KOPT-K1 (cell line): ENCODE data around the gene PARVG.

Experiments used
- H3K27ac ChIP-seq: fragments of 200-600 bp; sonication (generic); 2 replicates; pipeline ENCODE4 v1.5.1; 2016; ENCODE audit warnings: antibody characterized with exemption, mild to moderate bottlenecking, low read depth, low read length; ENCODE audit not compliant: poor library complexity, severe bottlenecking
- H3K36me3 ChIP-seq: fragments of 200-600 bp; sonication (generic); 2 replicates; pipeline ENCODE4 v1.5.1; 2017; ENCODE audit warnings: antibody characterized with exemption, mild to moderate bottlenecking, low read length, moderate library complexity; ENCODE audit not compliant: insufficient read depth
- H3K9me3 ChIP-seq: fragments of 200-600 bp; sonication (generic); 2 replicates; pipeline ENCODE4 v1.5.1; 2017; ENCODE audit warnings: antibody characterized with exemption, low read length, mild to moderate bottlenecking; ENCODE audit not compliant: insufficient read depth, poor library complexity, severe bottlenecking

The PARVG gene

GRCh38 chr22:44205516-44206329, 25.0 kb downstream of the PARVG start:
- Histone ChIP-seq H3K9me3 (peaks cover 12% of the 10 kb centered on the region), H3K27ac (no peak overlapping the region), H3K36me3 (no peaks in the 10 kb centered on the region; the same call in 1 of the 2 replicates)

- Histone ChIP-seq H3K9me3 (peaks cover 12% of the 10 kb centered on the region), H3K36me3 (no peaks in the 10 kb centered on the region; the same call in 1 of the 2 replicates), H3K27ac (no peak overlapping the region)
These were observed 25.6 kb downstream of the PARVG start for GRCh38 chr22:44206330-44206645.

GRCh38 chr22:44206696-44207095, 26.0 kb downstream of the PARVG start:
- H3K9me3 ChIP-seq = peaks cover 12% of the 10 kb centered on the region
- no peaks in the 10 kb centered on the region; the same call in 1 of the 2 replicates for H3K36me3 ChIP-seq

GRCh38 chr22:44207173-44207980, 26.7 kb downstream of the PARVG start:
- Histone ChIP-seq H3K9me3 (peaks cover 12% of the 10 kb centered on the region), H3K27ac (no peak overlapping the region), H3K36me3 (no peaks in the 10 kb centered on the region; the same call in 1 of the 2 replicates)

More at GRCh38 chr22:44206696-44207095, 26.0 kb downstream of the PARVG start:
- H3K27ac ChIP-seq = no peak overlapping the region

GRCh38 chr22:44207981-44208317, 27.2 kb downstream of the PARVG start:
- Histone ChIP-seq H3K9me3 (peaks cover 12% of the 10 kb centered on the region), H3K27ac (no peak overlapping the region), H3K36me3 (no peaks in the 10 kb centered on the region; the same call in 1 of the 2 replicates)

- peaks cover 12% of the 10 kb centered on the region for H3K9me3 ChIP-seq
- H3K36me3 ChIP-seq = no peaks in the 10 kb centered on the region; the same call in 1 of the 2 replicates
- no peak overlapping the region for H3K27ac ChIP-seq
These were observed 28.6 kb downstream of the PARVG start for GRCh38 chr22:44209343-44209742.

GRCh38 chr22:44210722-44211121, 30.0 kb downstream of the PARVG start:
- Histone ChIP-seq H3K36me3 (no peaks in the 10 kb centered on the region; the same call in 1 of the 2 replicates), H3K9me3 (peaks cover 18% of the 10 kb centered on the region), H3K27ac (no peak overlapping the region)

- H3K9me3 ChIP-seq = peaks cover 18% of the 10 kb centered on the region
- H3K36me3 ChIP-seq = no peaks in the 10 kb centered on the region; the same call in 1 of the 2 replicates
- no peak overlapping the region for H3K27ac ChIP-seq
These were observed 30.7 kb downstream of the PARVG start for GRCh38 chr22:44211256-44211945.

GRCh38 chr22:44211946-44212930, 31.5 kb downstream of the PARVG start:
- Histone ChIP-seq H3K9me3 (peaks cover 18% of the 10 kb centered on the region), H3K27ac (no peak overlapping the region), H3K36me3 (no peaks in the 10 kb centered on the region)

GRCh38 chr22:44212936-44213335, 32.2 kb downstream of the PARVG start:
- H3K36me3 ChIP-seq = no peaks in the 10 kb centered on the region
- no peak overlapping the region for H3K27ac ChIP-seq
- H3K9me3 ChIP-seq = peaks cover 18% of the 10 kb centered on the region

- Histone ChIP-seq H3K36me3 (no peaks in the 10 kb centered on the region), H3K9me3 (peaks cover 18% of the 10 kb centered on the region), H3K27ac (no peak overlapping the region)
These were observed 32.8 kb downstream of the PARVG start for GRCh38 chr22:44213489-44214043.

GRCh38 chr22:44214187-44214586, 33.5 kb downstream of the PARVG start:
- peaks cover 15% of the 10 kb centered on the region for H3K9me3 ChIP-seq
- no peaks in the 10 kb centered on the region for H3K36me3 ChIP-seq
- no peak overlapping the region for H3K27ac ChIP-seq

GRCh38 chr22:44214764-44215163, 34.0 kb downstream of the PARVG start:
- Histone ChIP-seq H3K9me3 (peaks cover 10% of the 10 kb centered on the region), H3K27ac (no peak overlapping the region), H3K36me3 (no peaks in the 10 kb centered on the region)

GRCh38 chr22:44215287-44215686, 34.6 kb downstream of the PARVG start:
- Histone ChIP-seq H3K27ac (no peak overlapping the region), H3K9me3 (peaks cover 7% of the 10 kb centered on the region), H3K36me3 (no peaks in the 10 kb centered on the region)
